ENCODE data around the gene TUBB. TPM values are rescaled to one million over a fixed set of nuclear protein-coding genes. Genes with fewer than 3 reads are reported as not detected.

TUBB gene
- total RNA-seq, 3 donors from 2014 or later, result 189 to 269 (median 212) TPM

DNA sequence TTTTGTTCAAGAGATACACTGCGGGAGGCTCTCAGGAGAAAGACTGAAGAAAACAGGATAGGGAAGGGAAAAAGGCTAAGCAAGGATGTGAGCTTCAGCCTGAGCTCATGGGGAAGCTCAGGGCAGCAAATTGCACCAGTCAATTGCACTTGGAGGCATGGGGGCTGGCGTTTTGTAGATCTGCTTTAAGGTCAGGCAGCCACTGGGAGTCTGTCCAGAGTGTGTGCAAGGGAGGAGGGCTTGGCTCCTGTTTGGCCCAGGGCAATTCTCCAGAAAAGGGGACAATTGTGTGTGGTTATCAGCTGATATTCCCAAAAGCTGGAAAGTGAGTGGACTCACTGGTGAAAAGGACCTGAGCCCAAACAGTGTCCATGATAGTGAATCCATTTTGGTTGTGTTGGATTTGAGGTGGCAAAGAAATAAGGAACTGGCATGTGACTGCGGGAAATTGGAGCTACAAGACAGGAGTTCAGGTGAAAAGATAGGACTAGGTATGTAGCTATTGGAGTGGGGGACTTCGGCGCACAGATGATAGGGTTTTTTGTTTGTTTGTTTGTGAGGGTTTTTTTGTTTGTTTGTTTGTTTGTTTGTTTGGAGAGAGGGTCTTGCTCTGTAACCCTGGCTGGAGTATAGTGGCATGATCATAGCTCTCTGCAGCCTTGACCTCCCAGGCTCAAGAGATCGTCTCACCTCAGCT is 46.5 kb downstream of the TUBB start:
- intact Hi-C loops (cut with DNase I; ENCODE audit: low total_unique reads), result loop anchor here (10.0 kb wide), 1 partner anchor 48 kb away; no protein-coding TSS in a partner anchor
- Histone ChIP-seq H3K4me3 (no peak overlapping the region), H3K4me1 (peaks cover 5 to 7% of the 10 kb centered on the region in 2 donors), H3K36me3 (no peaks in the 10 kb centered on the region), H3K9me3 (no peaks in the 10 kb centered on the region), H3K27me3 (no peaks in the 10 kb centered on the region), H3K27ac (peak overlapping the region in 1 of 2 donors; percentile 1)
- TF ChIP-seq POLR2AphosphoS5 (IDR thresholded peaks at IDR 0.05) (no peak), POLR2A (IDR thresholded peaks at IDR 0.05) (no peak)
- TF ChIP-seq, protein P1, sequence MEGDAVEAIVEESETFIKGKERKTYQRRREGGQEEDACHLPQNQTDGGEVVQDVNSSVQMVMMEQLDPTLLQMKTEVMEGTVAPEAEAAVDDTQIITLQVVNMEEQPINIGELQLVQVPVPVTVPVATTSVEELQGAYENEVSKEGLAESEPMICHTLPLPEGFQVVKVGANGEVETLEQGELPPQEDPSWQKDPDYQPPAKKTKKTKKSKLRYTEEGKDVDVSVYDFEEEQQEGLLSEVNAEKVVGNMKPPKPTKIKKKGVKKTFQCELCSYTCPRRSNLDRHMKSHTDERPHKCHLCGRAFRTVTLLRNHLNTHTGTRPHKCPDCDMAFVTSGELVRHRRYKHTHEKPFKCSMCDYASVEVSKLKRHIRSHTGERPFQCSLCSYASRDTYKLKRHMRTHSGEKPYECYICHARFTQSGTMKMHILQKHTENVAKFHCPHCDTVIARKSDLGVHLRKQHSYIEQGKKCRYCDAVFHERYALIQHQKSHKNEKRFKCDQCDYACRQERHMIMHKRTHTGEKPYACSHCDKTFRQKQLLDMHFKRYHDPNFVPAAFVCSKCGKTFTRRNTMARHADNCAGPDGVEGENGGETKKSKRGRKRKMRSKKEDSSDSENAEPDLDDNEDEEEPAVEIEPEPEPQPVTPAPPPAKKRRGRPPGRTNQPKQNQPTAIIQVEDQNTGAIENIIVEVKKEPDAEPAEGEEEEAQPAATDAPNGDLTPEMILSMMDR (IDR thresholded peaks at IDR 0.05), result no peak
- no peak for DNase-seq (ENCODE audit: low spot score in 2 of 2)

GRCh38 chr6:30767158-30767943 is 47.2 kb downstream of the TUBB start:
- no peak overlapping the region for H3K27ac ChIP-seq
- TF ChIP-seq POLR2A (IDR thresholded peaks at IDR 0.05), result no peak
- TF ChIP-seq, protein P1 (IDR thresholded peaks at IDR 0.05), result no peak
- no peak for TF ChIP-seq POLR2AphosphoS5 (IDR thresholded peaks at IDR 0.05)
- intact Hi-C loops (cut with DNase I; ENCODE audit: low total_unique reads), result loop anchor here (10.0 kb wide), 1 partner anchor 47 kb away; no protein-coding TSS in a partner anchor
- no peaks in the 10 kb centered on the region for H3K27me3 ChIP-seq
- DNase-seq (ENCODE audit: low spot score in 2 of 2), result no peak
- H3K4me1 ChIP-seq, result peaks cover 5 to 7% of the 10 kb centered on the region in 2 donors
- H3K4me3 ChIP-seq, result no peak overlapping the region
- no peaks in the 10 kb centered on the region for H3K9me3 ChIP-seq
- H3K36me3 ChIP-seq, result no peaks in the 10 kb centered on the region

DNA sequence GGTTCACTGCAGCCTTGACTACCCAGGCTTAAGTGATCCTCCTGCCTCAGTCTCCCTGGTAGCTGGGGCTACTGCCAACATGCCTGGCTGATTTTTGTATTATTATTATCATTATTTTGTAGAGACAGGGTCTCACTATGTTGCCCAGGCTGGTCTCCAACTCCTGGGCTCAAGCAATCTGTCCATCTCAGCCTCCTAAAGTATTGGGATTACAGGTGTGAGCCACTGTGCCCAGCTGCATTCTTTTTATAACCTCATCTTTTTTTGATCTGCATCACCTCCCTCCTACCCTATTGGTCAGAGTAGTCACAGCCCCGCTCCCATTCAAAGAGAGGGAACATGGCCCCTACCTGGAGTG is 47.8 kb downstream of the TUBB start:
- Histone ChIP-seq H3K27me3 (no peaks in the 10 kb centered on the region), H3K9me3 (no peaks in the 10 kb centered on the region), H3K4me1 (peaks cover 5 to 7% of the 10 kb centered on the region in 2 donors), H3K4me3 (no peak overlapping the region), H3K36me3 (no peaks in the 10 kb centered on the region), H3K27ac (no peak overlapping the region)
- DNase-seq (ENCODE audit: low spot score in 2 of 2), result no peak
- intact Hi-C loops (cut with DNase I; ENCODE audit: low total_unique reads), result loop anchor here (10.0 kb wide), 1 partner anchor 47 kb away; no protein-coding TSS in a partner anchor
- TF ChIP-seq POLR2AphosphoS5 (IDR thresholded peaks at IDR 0.05), result no peak
- TF ChIP-seq POLR2A (IDR thresholded peaks at IDR 0.05), result no peak
- TF ChIP-seq, protein P1 (IDR thresholded peaks at IDR 0.05), result no peak

DNA sequence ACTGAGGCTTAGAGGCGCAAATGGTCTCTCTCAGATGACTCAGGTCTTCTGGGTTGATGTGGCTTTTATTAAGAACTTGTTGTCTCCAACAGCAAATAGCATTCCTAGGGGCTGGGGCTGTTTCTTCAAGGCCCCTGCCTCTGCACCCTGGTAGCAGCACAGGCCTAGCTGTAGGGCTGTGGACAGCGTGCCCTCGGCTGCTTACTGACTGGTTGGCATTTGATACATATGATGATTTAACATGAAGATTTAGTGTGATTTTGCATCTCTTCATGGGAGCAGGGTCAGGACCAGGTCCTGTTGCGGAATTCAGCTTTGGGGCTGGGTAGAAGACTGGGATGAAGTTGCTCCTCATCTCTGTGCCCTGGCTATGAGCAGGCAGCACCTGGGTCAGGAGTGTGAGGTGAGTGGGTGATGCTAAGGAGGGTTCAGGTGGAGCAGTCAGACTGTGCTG is 48.5 kb downstream of the TUBB start:
- TF ChIP-seq POLR2AphosphoS5 (IDR thresholded peaks at IDR 0.05) (no peak), POLR2A (IDR thresholded peaks at IDR 0.05) (no peak)
- TF ChIP-seq, protein P1 (IDR thresholded peaks at IDR 0.05), result no peak
- Histone ChIP-seq H3K9me3 (no peaks in the 10 kb centered on the region), H3K36me3 (no peaks in the 10 kb centered on the region), H3K4me3 (no peak overlapping the region), H3K27me3 (no peaks in the 10 kb centered on the region), H3K27ac (peak overlapping the region; percentile 91 to 93), H3K4me1 (peaks cover 5 to 7% of the 10 kb centered on the region in 2 donors)
- intact Hi-C loops (cut with DNase I; ENCODE audit: low total_unique reads), result loop anchor here (10.0 kb wide), 1 partner anchor 46 kb away; no protein-coding TSS in a partner anchor
- no peak for DNase-seq (ENCODE audit: low spot score in 2 of 2)
